Measurements from ENCODE around the gene PRUNE2.
A peak's percentile ranks its signal among the peaks of the same experiment; 100 is the strongest.

Gene PRUNE2

GRCh38 chr9:76564297-76564696 lies 341.6 kb downstream of the PRUNE2 start:
- peak; percentile 59 for DNase-seq

GRCh38 chr9:76562511-76562911 lies 343.4 kb downstream of the PRUNE2 start:
- peak; percentile 89 for DNase-seq

- DNase-seq, result no peak
Measured at GRCh38 chr9:76561900-76562299, 344.0 kb downstream of the PRUNE2 start.
